ENCODE measurements around the gene FNBP1L. TPM values are rescaled to one million over a fixed set of nuclear protein-coding genes. Genes with fewer than 3 reads are reported as not detected.
"Not testable (repeated sequence)": the region's sequence is repeated elsewhere in the genome, so short reads cannot be mapped to it uniquely, and the experiment has no call there.

FNBP1L gene
- total RNA-seq, 1 donor from 2014 or later: 57.8 TPM

- FAIRE-seq (no peak), DNase-seq (ENCODE audit: low read depth) (peak; percentile 16)
- no peak for TF ChIP-seq CTCF (IDR thresholded peaks at IDR 0.05; ENCODE audit: insufficient read depth, low read depth, low read length)
- TF ChIP-seq EZH2 (IDR thresholded peaks at IDR 0.05; ENCODE audit: insufficient read depth, low read length): no peak
- Mint-ChIP-seq H3K27me3 (ENCODE audit: low read depth, unreplicated experiment) (no peaks in the 10 kb centered on the region), H3K27ac (ENCODE audit: unreplicated experiment) (no peak overlapping the region), H3K9me3 (ENCODE audit: unreplicated experiment) (no peaks in the 10 kb centered on the region), H3K4me1 (ENCODE audit: low read depth, unreplicated experiment) (peaks cover 10% of the 10 kb centered on the region), H3K36me3 (ENCODE audit: low read depth, unreplicated experiment) (peaks cover 12% of the 10 kb centered on the region), H3K4me3 (ENCODE audit: unreplicated experiment) (no peak overlapping the region)
- Histone ChIP-seq H3K27ac (ENCODE audit: low read depth, low read length) (no peak overlapping the region), H4K20me1 (ENCODE audit: insufficient read depth, low read length) (peaks cover 79% of the 10 kb centered on the region), H2AFZ (ENCODE audit: low read depth, low read length) (no peak overlapping the region), H3K4me2 (ENCODE audit: low read length) (no peak overlapping the region), H3K9ac (ENCODE audit: low read length) (no peak overlapping the region), H3K4me1 (ENCODE audit: insufficient read depth, low read length) (peaks cover 1% of the 10 kb centered on the region), H3K79me2 (ENCODE audit: insufficient read depth, low read length) (peaks cover 99% of the 10 kb centered on the region), H3K36me3 (ENCODE audit: insufficient read depth, low read length) (no peaks in the 10 kb centered on the region), H3K27me3 (ENCODE audit: insufficient read depth, low read length) (no peaks in the 10 kb centered on the region), H3K9me3 (ENCODE audit: insufficient read depth, low read depth, low read length) (no peaks in the 10 kb centered on the region), H3K4me3 (ENCODE audit: insufficient read depth, low read depth, low read length) (no peak overlapping the region)
Measured at GRCh38 chr1:93459126-93459525, 11.2 kb downstream of the FNBP1L start.

GRCh38 chr1:93461236-93461635 lies 13.3 kb downstream of the FNBP1L start:
- Histone ChIP-seq H4K20me1 (ENCODE audit: insufficient read depth, low read length) (peaks cover 65% of the 10 kb centered on the region), H3K36me3 (ENCODE audit: insufficient read depth, low read length) (no peaks in the 10 kb centered on the region), H3K79me2 (ENCODE audit: insufficient read depth, low read length) (peaks cover 93% of the 10 kb centered on the region), H3K9me3 (ENCODE audit: insufficient read depth, low read depth, low read length) (no peaks in the 10 kb centered on the region), H3K4me3 (ENCODE audit: insufficient read depth, low read depth, low read length) (no peak overlapping the region), H3K4me1 (ENCODE audit: insufficient read depth, low read length) (no peaks in the 10 kb centered on the region), H3K27ac (ENCODE audit: low read depth, low read length) (no peak overlapping the region), H2AFZ (ENCODE audit: low read depth, low read length) (no peak overlapping the region), H3K27me3 (ENCODE audit: insufficient read depth, low read length) (no peaks in the 10 kb centered on the region), H3K4me2 (ENCODE audit: low read length) (no peak overlapping the region), H3K9ac (ENCODE audit: low read length) (no peak overlapping the region)
- Mint-ChIP-seq H3K4me3 (ENCODE audit: unreplicated experiment) (no peak overlapping the region), H3K27me3 (ENCODE audit: low read depth, unreplicated experiment) (no peaks in the 10 kb centered on the region), H3K36me3 (ENCODE audit: low read depth, unreplicated experiment) (peaks cover 21% of the 10 kb centered on the region), H3K27ac (ENCODE audit: unreplicated experiment) (no peak overlapping the region), H3K4me1 (ENCODE audit: low read depth, unreplicated experiment) (peaks cover 8% of the 10 kb centered on the region), H3K9me3 (ENCODE audit: unreplicated experiment) (peaks cover 5% of the 10 kb centered on the region)
- DNase-seq (ENCODE audit: low read depth) (no peak), FAIRE-seq (no peak)
- TF ChIP-seq CTCF (IDR thresholded peaks at IDR 0.05; ENCODE audit: insufficient read depth, low read depth, low read length) (no peak), EZH2 (IDR thresholded peaks at IDR 0.05; ENCODE audit: insufficient read depth, low read length) (no peak)

GRCh38 chr1:93463960-93464359 lies 16.0 kb downstream of the FNBP1L start:
- Histone ChIP-seq H3K4me2 (ENCODE audit: low read length) (no peak overlapping the region), H3K4me3 (ENCODE audit: insufficient read depth, low read depth, low read length) (no peak overlapping the region), H3K36me3 (ENCODE audit: insufficient read depth, low read length) (no peaks in the 10 kb centered on the region), H3K9me3 (ENCODE audit: insufficient read depth, low read depth, low read length) (no peaks in the 10 kb centered on the region), H3K27me3 (ENCODE audit: insufficient read depth, low read length) (no peaks in the 10 kb centered on the region), H3K27ac (ENCODE audit: low read depth, low read length) (no peak overlapping the region), H3K4me1 (ENCODE audit: insufficient read depth, low read length) (no peaks in the 10 kb centered on the region), H3K79me2 (ENCODE audit: insufficient read depth, low read length) (peaks cover 92% of the 10 kb centered on the region), H2AFZ (ENCODE audit: low read depth, low read length) (no peak overlapping the region), H3K9ac (ENCODE audit: low read length) (no peak overlapping the region), H4K20me1 (ENCODE audit: insufficient read depth, low read length) (peaks cover 64% of the 10 kb centered on the region)
- FAIRE-seq: no peak
- H3K9me3 Mint-ChIP-seq (ENCODE audit: unreplicated experiment): peaks cover 8% of the 10 kb centered on the region
- H3K4me1 Mint-ChIP-seq (ENCODE audit: low read depth, unreplicated experiment): peaks cover 14% of the 10 kb centered on the region
- H3K27ac Mint-ChIP-seq (ENCODE audit: unreplicated experiment): no peak overlapping the region
- H3K27me3 Mint-ChIP-seq (ENCODE audit: low read depth, unreplicated experiment): no peaks in the 10 kb centered on the region
- H3K36me3 Mint-ChIP-seq (ENCODE audit: low read depth, unreplicated experiment): peaks cover 18% of the 10 kb centered on the region
- no peak for TF ChIP-seq EZH2 (IDR thresholded peaks at IDR 0.05; ENCODE audit: insufficient read depth, low read length)
- no peak for TF ChIP-seq CTCF (IDR thresholded peaks at IDR 0.05; ENCODE audit: insufficient read depth, low read depth, low read length)
- DNase-seq (ENCODE audit: low read depth): peak; percentile 10
- H3K4me3 Mint-ChIP-seq (ENCODE audit: unreplicated experiment): no peak overlapping the region

GRCh38 chr1:93465371-93466082 lies 17.6 kb downstream of the FNBP1L start:
- peaks cover 15% of the 10 kb centered on the region for H3K4me1 Mint-ChIP-seq (ENCODE audit: low read depth, unreplicated experiment)
- H3K9me3 Mint-ChIP-seq (ENCODE audit: unreplicated experiment): peaks cover 11% of the 10 kb centered on the region
- H3K36me3 ChIP-seq (ENCODE audit: insufficient read depth, low read length); H3K4me3 Mint-ChIP-seq (ENCODE audit: unreplicated experiment); H3K27me3 ChIP-seq (ENCODE audit: insufficient read depth, low read length); H3K4me3 ChIP-seq (ENCODE audit: insufficient read depth, low read depth, low read length); H3K9ac ChIP-seq (ENCODE audit: low read length); DNase-seq (ENCODE audit: low read depth); H2AFZ ChIP-seq (ENCODE audit: low read depth, low read length); H3K27me3 Mint-ChIP-seq (ENCODE audit: low read depth, unreplicated experiment); H3K4me2 ChIP-seq (ENCODE audit: low read length); H3K9me3 ChIP-seq (ENCODE audit: insufficient read depth, low read depth, low read length); H3K27ac ChIP-seq (ENCODE audit: low read depth, low read length); H3K27ac Mint-ChIP-seq (ENCODE audit: unreplicated experiment); H3K4me1 ChIP-seq (ENCODE audit: insufficient read depth, low read length); FAIRE-seq: not testable (repeated sequence)
- peaks cover 91% of the 10 kb centered on the region for H3K79me2 ChIP-seq (ENCODE audit: insufficient read depth, low read length)
- peaks cover 62% of the 10 kb centered on the region for H4K20me1 ChIP-seq (ENCODE audit: insufficient read depth, low read length)
- H3K36me3 Mint-ChIP-seq (ENCODE audit: low read depth, unreplicated experiment): peaks cover 16% of the 10 kb centered on the region

All from astrocyte (in vitro differentiated cells and primary cell).